HEK293 (cell line): ENCODE results near the gene ALDH16A1.

Experiments
- CTCF ChIA-PET: fragments of 350-600 bp; formaldehyde crosslinking; extraction: SDS; loops from one replicate; lab custom pipeline; 2021; ENCODE audit warnings: antibody characterized with exemption; lab: Yijun Ruan, JAX
- POLR2A ChIA-PET: fragments of 300-600 bp; formaldehyde crosslinking; extraction: SDS; loops from one replicate; lab custom pipeline; 2020; ENCODE audit warnings: antibody characterized with exemption, inconsistent platforms; lab: Yijun Ruan, JAX
- H3K27ac ChIP-seq: fragments of 200-500 bp; sonication (Bioruptor generic); 2 replicates; pipeline ENCODE4 v1.5.1; 2014; ENCODE audit warnings: low read depth, low read length, control low read depth, inconsistent platforms; ENCODE audit errors: extremely low read depth
- H3K36me3 ChIP-seq, 2 experiments: fragments of 200-500 bp in 1 of 2; sonication (Bioruptor generic) in 1 of 2; 1 replicate in 1 of 2; 2 replicates in 1 of 2; pipeline ENCODE4 v1.5.1; 2014 to 2017; ENCODE audit warnings: inconsistent platforms in 2 of 2, low read length in 2 of 2; ENCODE audit not compliant: control insufficient read depth in 2 of 2, insufficient read depth in 1 of 2
- H3K4me1 ChIP-seq: fragments of 200-500 bp; sonication (Bioruptor generic); 2 replicates; pipeline ENCODE4 v1.5.1; 2014; ENCODE audit warnings: mild to moderate bottlenecking, low read length, inconsistent platforms; ENCODE audit not compliant: control insufficient read depth, insufficient read depth
- H3K4me3 ChIP-seq: 2 replicates; pipeline ENCODE4 v1.5.1; 2011; ENCODE audit warnings: low read depth, mild to moderate bottlenecking, control low read depth, low read length, moderate library complexity
- H3K9me3 ChIP-seq: fragments of 200-500 bp; sonication (Bioruptor generic); 2 replicates; pipeline ENCODE4 v1.5.1; 2014; ENCODE audit warnings: low read depth, low read length, inconsistent platforms; ENCODE audit not compliant: control insufficient read depth, insufficient read depth
- AEBP2 ChIP-seq: fragments of 450-650 bp; formaldehyde crosslinking; IDR thresholded peaks from 2 replicates; pipeline ENCODE4 v1.5.1; 2016; ENCODE audit warnings: missing biosample characterization, missing genetic modification characterization, borderline replicate concordance
- HOXC10 ChIP-seq: sonication (generic); formaldehyde crosslinking; IDR thresholded peaks from 2 replicates; pipeline ENCODE4 v1.8.1; 2023; ENCODE audit warnings: mild to moderate bottlenecking, missing genetic modification reagents
- MYNN ChIP-seq: fragments of 450-650 bp; formaldehyde crosslinking; IDR thresholded peaks from 2 replicates; pipeline ENCODE4 v1.5.1; 2016; ENCODE audit warnings: missing biosample characterization, missing genetic modification characterization, borderline replicate concordance
- REPIN1 ChIP-seq: fragments of 450-650 bp; formaldehyde crosslinking; IDR thresholded peaks from 2 replicates; pipeline ENCODE4 v1.5.1; 2017; ENCODE audit warnings: missing biosample characterization, missing genetic modification characterization, low read depth
- REST ChIP-seq: fragments of 450-650 bp; formaldehyde crosslinking; IDR thresholded peaks from 2 replicates; pipeline ENCODE4 v1.5.1; 2016; ENCODE audit warnings: missing biosample characterization, missing genetic modification characterization
- ZBTB8A ChIP-seq: fragments of 450-650 bp; formaldehyde crosslinking; IDR thresholded peaks from 2 replicates; pipeline ENCODE4 v1.5.1; 2016; ENCODE audit warnings: missing biosample characterization, missing genetic modification characterization
- ZEB2 ChIP-seq: fragments of 450-650 bp; formaldehyde crosslinking; IDR thresholded peaks from 2 replicates; pipeline ENCODE4 v1.5.1; 2016; ENCODE audit warnings: missing biosample characterization, missing genetic modification characterization
- ZFP69B ChIP-seq: fragments of 450-650 bp; formaldehyde crosslinking; IDR thresholded peaks from 2 replicates; pipeline ENCODE4 v1.5.1; 2016; ENCODE audit warnings: missing biosample characterization, missing genetic modification characterization
- ZNF132 ChIP-seq: fragments of 450-650 bp; formaldehyde crosslinking; IDR thresholded peaks from 2 replicates; pipeline ENCODE4 v1.5.1; 2017; ENCODE audit warnings: missing biosample characterization, missing genetic modification characterization, borderline replicate concordance
- ZNF266 ChIP-seq: fragments of 450-650 bp; formaldehyde crosslinking; IDR thresholded peaks from 2 replicates; pipeline ENCODE4 v1.5.1; 2016; ENCODE audit warnings: missing biosample characterization, missing genetic modification characterization, low read depth
- ZNF302 ChIP-seq: fragments of 450-650 bp; formaldehyde crosslinking; IDR thresholded peaks from 2 replicates; pipeline ENCODE4 v1.5.1; 2016; ENCODE audit warnings: missing biosample characterization, missing genetic modification characterization, low read depth
- ZNF324 ChIP-seq: fragments of 450-650 bp; formaldehyde crosslinking; IDR thresholded peaks from 2 replicates; pipeline ENCODE4 v1.5.1; 2016; ENCODE audit warnings: missing biosample characterization, missing genetic modification characterization
- ZNF362 ChIP-seq: fragments of 450-650 bp; formaldehyde crosslinking; IDR thresholded peaks from 2 replicates; pipeline ENCODE4 v1.5.1; 2016; ENCODE audit warnings: missing biosample characterization, missing genetic modification characterization
- ZNF501 ChIP-seq: fragments of 450-650 bp; formaldehyde crosslinking; IDR thresholded peaks from 2 replicates; pipeline ENCODE4 v1.5.1; 2016; ENCODE audit warnings: missing biosample characterization, missing genetic modification characterization
- ZNF585B ChIP-seq: fragments of 450-650 bp; formaldehyde crosslinking; IDR thresholded peaks from 2 replicates; pipeline ENCODE4 v1.5.1; 2016; ENCODE audit warnings: missing biosample characterization, missing genetic modification characterization
- ZNF670 ChIP-seq: fragments of 450-650 bp; formaldehyde crosslinking; IDR thresholded peaks from 2 replicates; pipeline ENCODE4 v1.5.1; 2016; ENCODE audit warnings: missing biosample characterization, missing genetic modification characterization, low read depth
- ZNF692 ChIP-seq: fragments of 450-650 bp; formaldehyde crosslinking; IDR thresholded peaks from 2 replicates; pipeline ENCODE4 v1.5.1; 2016; ENCODE audit warnings: missing biosample characterization, missing genetic modification characterization
- ZNF776 ChIP-seq: fragments of 450-650 bp; formaldehyde crosslinking; IDR thresholded peaks from 2 replicates; pipeline ENCODE4 v1.5.0; 2017; ENCODE audit warnings: missing biosample characterization, missing genetic modification characterization, borderline replicate concordance
- ZSCAN30 ChIP-seq: fragments of 450-650 bp; IDR thresholded peaks from 2 replicates; pipeline ENCODE4 v1.5.1; 2018; ENCODE audit warnings: missing biosample characterization, mild to moderate bottlenecking, missing genetic modification characterization, moderate library complexity
- ZXDB ChIP-seq: fragments of 450-650 bp; formaldehyde crosslinking; IDR thresholded peaks from 2 replicates; pipeline ENCODE4 v1.5.1; 2016; ENCODE audit warnings: missing biosample characterization, missing genetic modification characterization
- TF ChIP-seq, protein P1 (sequence below): fragments of 450-650 bp; formaldehyde crosslinking; IDR thresholded peaks from 2 replicates; pipeline ENCODE4 v1.5.1; 2016; ENCODE audit warnings: missing biosample characterization, missing genetic modification characterization

The ALDH16A1 gene

GRCh38 chr19:49417088-49417487, 35.9 kb upstream of the ALDH16A1 start (continued):
- no peak for TF ChIP-seq ZFP69B (tag by site-specific recombination)
- TF ChIP-seq AEBP2 (tag by site-specific recombination) = no peak
- no peak for TF ChIP-seq ZNF670 (tag by site-specific recombination)
- no peak for TF ChIP-seq ZNF776 (tag by site-specific recombination)
- TF ChIP-seq HOXC10 (CRISPR knock-in tag) = no peak
- TF ChIP-seq ZEB2 (tag by site-specific recombination) = no peak
- no peak for TF ChIP-seq REPIN1 (tag by site-specific recombination)
- TF ChIP-seq ZNF362 (tag by site-specific recombination) = no peak
- TF ChIP-seq ZNF302 = no peak
- no peak for TF ChIP-seq ZBTB8A (tag by site-specific recombination)
- TF ChIP-seq, protein P1, sequence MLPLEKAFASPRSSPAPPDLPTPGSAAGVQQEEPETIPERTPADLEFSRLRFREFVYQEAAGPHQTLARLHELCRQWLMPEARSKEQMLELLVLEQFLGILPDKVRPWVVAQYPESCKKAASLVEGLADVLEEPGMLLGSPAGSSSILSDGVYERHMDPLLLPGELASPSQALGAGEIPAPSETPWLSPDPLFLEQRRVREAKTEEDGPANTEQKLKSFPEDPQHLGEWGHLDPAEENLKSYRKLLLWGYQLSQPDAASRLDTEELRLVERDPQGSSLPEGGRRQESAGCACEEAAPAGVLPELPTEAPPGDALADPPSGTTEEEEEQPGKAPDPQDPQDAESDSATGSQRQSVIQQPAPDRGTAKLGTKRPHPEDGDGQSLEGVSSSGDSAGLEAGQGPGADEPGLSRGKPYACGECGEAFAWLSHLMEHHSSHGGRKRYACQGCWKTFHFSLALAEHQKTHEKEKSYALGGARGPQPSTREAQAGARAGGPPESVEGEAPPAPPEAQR (tag by site-specific recombination) = no peak

GRCh38 chr19:49418511-49418910, 34.5 kb upstream of the ALDH16A1 start:
- H3K4me3 ChIP-seq = no peak overlapping the region
- no peak overlapping the region for H3K27ac ChIP-seq
- CTCF ChIA-PET = interaction anchor here (0.5 to 4.5 kb wide), 6 partner anchors 7 to 55 kb away, joined by 3 to 28 read pairs (median 4); no protein-coding TSS in a partner anchor
- no peaks in the 10 kb centered on the region for H3K36me3 ChIP-seq
- no peak for TF ChIP-seq ZNF585B (tag by site-specific recombination)
- TF ChIP-seq ZSCAN30 = no peak
- TF ChIP-seq MYNN (tag by site-specific recombination) = no peak
- TF ChIP-seq ZNF692 = no peak
- TF ChIP-seq ZNF132 (tag by site-specific recombination) = no peak
- no peak for TF ChIP-seq ZNF501 (tag by site-specific recombination)
- TF ChIP-seq ZXDB (tag by site-specific recombination) = no peak
- no peak for TF ChIP-seq ZNF324 (tag by site-specific recombination)
- TF ChIP-seq, all 188 proteins: peak for 0
- Histone ChIP-seq H3K9me3 (no peaks in the 10 kb centered on the region), H3K4me1 (peaks cover 5% of the 10 kb centered on the region)
- POLR2A ChIA-PET = interaction anchor here (0.7 kb wide), 1 partner anchor 799 kb away, joined by 3 read pairs; the partner anchor contains the start of genes RPL18 and SPHK2

- no peak overlapping the region for H3K4me3 ChIP-seq
- ChIA-PET CTCF (interaction anchor here (0.5 to 4.5 kb wide), 5 partner anchors 8 to 54 kb away, joined by 3 to 28 read pairs (median 6); no protein-coding TSS in a partner anchor), POLR2A (interaction anchor here (0.5 kb wide), 1 partner anchor 420 kb away, joined by 3 read pairs; no protein-coding TSS in a partner anchor)
- peaks cover 5% of the 10 kb centered on the region for H3K4me1 ChIP-seq
- no peaks in the 10 kb centered on the region for H3K9me3 ChIP-seq
- no peak overlapping the region for H3K27ac ChIP-seq
- no peaks in the 10 kb centered on the region for H3K36me3 ChIP-seq
- TF ChIP-seq ZNF266 (tag by site-specific recombination) (no peak), REST (no peak)
- TF ChIP-seq, all 188 proteins: peak for 0
Observed at GRCh38 chr19:49419173-49419572, 33.9 kb upstream of the ALDH16A1 start.
